ENCODE results near the gene GRWD1. TPM values are rescaled to one million over a fixed set of nuclear protein-coding genes. Genes with fewer than 3 reads are reported as not detected.

Gene GRWD1
- total RNA-seq, 4 donors from 2014 or later = 15.1 to 33.1 (median 29.7) TPM

- peaks cover 0 to 12% (median 0%) of the 10 kb centered on the region in 3 donors for H3K36me3 ChIP-seq
- TF ChIP-seq POLR2A (IDR thresholded peaks at IDR 0.05) (no peak), CTCF (IDR thresholded peaks at IDR 0.05) (no peak), EP300 (IDR thresholded peaks at IDR 0.05) (no peak)
- no peak overlapping the region for H3K4me3 ChIP-seq
- H3K27me3 ChIP-seq = no peaks in the 10 kb centered on the region
- 77 to 80% methylated on average over 23 to 43 of the region's 62 CpGs for WGBS, 2 donors
- no peak overlapping the region for H3K27ac ChIP-seq
- H3K4me1 ChIP-seq = no peaks in the 10 kb centered on the region
- no peaks in the 10 kb centered on the region for H3K9me3 ChIP-seq
- DNase-seq (ENCODE audit: low spot score in 2 of 2) = no peak
These were observed 16.3 kb downstream of the GRWD1 start for GRCh38 chr19:48461982-48462655.

- Histone ChIP-seq H3K36me3 (peaks cover 0 to 13% (median 0%) of the 10 kb centered on the region in 3 donors), H3K4me3 (no peak overlapping the region), H3K4me1 (peaks cover 0 to 14% (median 3%) of the 10 kb centered on the region in 4 donors), H3K9me3 (no peaks in the 10 kb centered on the region), H3K27ac (no peak overlapping the region), H3K27me3 (no peaks in the 10 kb centered on the region)
- DNase-seq (ENCODE audit: low spot score in 2 of 2) = no peak
- WGBS, 2 donors = 89 to 92% methylated on average over 1 of the region's 1 CpG
- TF ChIP-seq CTCF (IDR thresholded peaks at IDR 0.05) (no peak), POLR2A (IDR thresholded peaks at IDR 0.05) (no peak), EP300 (IDR thresholded peaks at IDR 0.05) (no peak)
These were observed 19.4 kb downstream of the GRWD1 start for GRCh38 chr19:48465215-48465614.

- no peak for TF ChIP-seq CTCF (IDR thresholded peaks at IDR 0.05)
- no peak for TF ChIP-seq POLR2A (IDR thresholded peaks at IDR 0.05)
- TF ChIP-seq EP300 (IDR thresholded peaks at IDR 0.05) = no peak
- Histone ChIP-seq H3K4me3 (no peak overlapping the region), H3K27me3 (no peaks in the 10 kb centered on the region), H3K9me3 (no peaks in the 10 kb centered on the region), H3K36me3 (peaks cover 0 to 25% (median 13%) of the 10 kb centered on the region in 3 donors), H3K27ac (no peak overlapping the region), H3K4me1 (peaks cover 0 to 29% (median 9%) of the 10 kb centered on the region in 4 donors)
- 59 to 61% methylated on average over 11 to 16 of the region's 16 CpGs for WGBS, 2 donors
- no peak for DNase-seq (ENCODE audit: low spot score in 2 of 2)
These were observed 21.0 kb downstream of the GRWD1 start for GRCh38 chr19:48466561-48467325.

- Histone ChIP-seq H3K27ac (peak overlapping the region; percentile 93 to 100 (median 98)), H3K9me3 (no peaks in the 10 kb centered on the region), H3K36me3 (peaks cover 2 to 37% (median 28%) of the 10 kb centered on the region in 3 donors), H3K27me3 (no peaks in the 10 kb centered on the region), H3K4me3 (peak overlapping the region; percentile 94 to 99 (median 98)), H3K4me1 (peaks cover 0 to 35% (median 9%) of the 10 kb centered on the region in 4 donors)
- 0% methylated on average over 36 of the region's 36 CpGs for WGBS, 2 donors
- DNase-seq (ENCODE audit: low spot score in 2 of 2) = peak; percentile 99
- TF ChIP-seq POLR2A (IDR thresholded peaks at IDR 0.05) = no peak
- peak in 1 of 2 donors; percentile 92 for TF ChIP-seq EP300 (IDR thresholded peaks at IDR 0.05)
- TF ChIP-seq CTCF (IDR thresholded peaks at IDR 0.05) = no peak
These were observed 23.0 kb downstream of the GRWD1 start for GRCh38 chr19:48468772-48469288.
